K562 (cell line): ENCODE data around the gene HCFC1R1. TPM values are rescaled to one million over a fixed set of nuclear protein-coding genes. Genes with fewer than 3 reads are reported as not detected.

Experiments used
- ATF1 ChIP-seq, 2 experiments: fragments of 450-650 bp in 1 of 2; IDR thresholded peaks; 2 replicates each; pipeline ENCODE4 v1.6.1; 2016; ENCODE audit warnings: missing compliant biosample characterization in 1 of 2, missing genetic modification characterization in 1 of 2
- CREBBP ChIP-seq: IDR thresholded peaks from one replicate; pipeline ENCODE4 v1.6.1; 2012; ENCODE audit warnings: low read depth, mild to moderate bottlenecking, control low read depth, inconsistent platforms, low read length
- DACH1 ChIP-seq: fragments of 450-650 bp; IDR thresholded peaks from 2 replicates; pipeline ENCODE4 v1.6.1; 2018; ENCODE audit not compliant: partially characterized antibody
- ELF4 ChIP-seq: fragments of 450-650 bp; formaldehyde crosslinking; IDR thresholded peaks from 2 replicates; pipeline ENCODE4 v1.4.0; 2022; ENCODE audit warnings: missing genetic modification characterization
- KLF6 ChIP-seq: fragments of 250-450 bp; sonication (Bioruptor Pico); IDR thresholded peaks from 2 replicates; pipeline ENCODE4 v1.4.0; 2020; ENCODE audit warnings: mild to moderate bottlenecking, moderate library complexity, borderline replicate concordance
- RBM15 ChIP-seq: fragments of 200-400 bp; formaldehyde crosslinking; IDR thresholded peaks from 2 replicates; pipeline ENCODE4 v1.6.1; 2018; ENCODE audit warnings: mild to moderate bottlenecking, low read length, moderate library complexity; ENCODE audit not compliant: insufficient read depth
- RFX5 ChIP-seq: IDR thresholded peaks from 2 replicates; pipeline ENCODE4 v1.6.1; 2011; ENCODE audit warnings: low read depth, mild to moderate bottlenecking, improper control_type of control experiment, low read length
- SMAD4 ChIP-seq: fragments of 250-450 bp; sonication (Bioruptor Pico); conservative IDR thresholded peaks from 2 replicates; pipeline ENCODE4 v1.8.0; 2021; ENCODE audit warnings: inconsistent platforms, mild to moderate bottlenecking, moderate library complexity
- TBP ChIP-seq: optimal IDR thresholded peaks from 2 replicates; pipeline ENCODE3; 2011; ENCODE audit warnings: low read depth, low read length, improper control_type of control experiment
- TEAD1 ChIP-seq, 2 experiments: fragments of 450-650 bp in 1 of 2; sonication (generic) in 1 of 2; formaldehyde crosslinking; IDR thresholded peaks; 2 replicates each; pipeline versions ENCODE4 v1.4.0 to v1.8.0; 2020 to 2022; ENCODE audit warnings: mild to moderate bottlenecking in 2 of 2, missing genetic modification reagents in 1 of 2
- ZEB2 ChIP-seq: fragments of 450-650 bp; IDR thresholded peaks from 2 replicates; pipeline ENCODE4 v1.6.1; 2016
- ZNF197 ChIP-seq: fragments of 200-800 bp; sonication (Bioruptor generic); IDR thresholded peaks from 2 replicates; pipeline ENCODE4 v1.6.1; 2016; ENCODE audit warnings: low read depth, missing genetic modification characterization, missing compliant biosample characterization
- ZNF507 ChIP-seq: conservative IDR thresholded peaks from 2 replicates; pipeline ENCODE4 v1.6.1; 2017; ENCODE audit warnings: missing genetic modification characterization, missing compliant biosample characterization
- ZNF583 ChIP-seq: fragments of 250-450 bp; sonication (Bioruptor Pico); IDR thresholded peaks from 2 replicates; pipeline ENCODE4 v1.4.0; 2020
- ZNF75A ChIP-seq: fragments of 450-650 bp; formaldehyde crosslinking; IDR thresholded peaks from 2 replicates; pipeline ENCODE4 v1.4.0; 2020; ENCODE audit warnings: mild to moderate bottlenecking
- polyA plus RNA-seq, 8 experiments: library from polyadenylated mRNA; depleted of rRNA in 4 of 8; stranded (reverse) in 5 of 8; unstranded in 3 of 8; fragments of >200 nt; fragmentation: Nextera tagmentation in 2 of 8; fragmentation: Illumina TruSeq in 1 of 8; extraction: Ambion mirVana in 2 of 8; extraction: Trizol in 1 of 8; gene quantifications; 2 replicates each; pipeline versions ENCODE4 v1.2.1 to v1.2.3, GENCODE V29; 2011 to 2014; ENCODE audit warnings: inconsistent platforms in 1 of 8, missing spikeins in 1 of 8
- total RNA-seq, 7 experiments: library from RNA; depleted of rRNA in 6 of 7; stranded (reverse); fragments of >200 nt in 6 of 7; fragmentation: Illumina TruSeq in 2 of 7; extraction: Trizol in 2 of 7; gene quantifications; 2 replicates each; pipeline versions ENCODE4 v1.2.1 to v1.2.3, GENCODE V29; 2011 to 2021; ENCODE audit warnings: low replicate concordance in 1 of 7
- TF ChIP-seq, protein P1 (sequence below), 2 experiments: fragments of 450-650 bp; conservative IDR thresholded peaks; 2 replicates each; pipeline ENCODE4 v1.6.1; 2017; ENCODE audit warnings: mild to moderate bottlenecking in 2 of 2, moderate library complexity in 2 of 2
- TF ChIP-seq, protein P2 (sequence below), 2 experiments: fragments of 450-650 bp in 1 of 2; sonication (generic) in 1 of 2; formaldehyde crosslinking in 1 of 2; IDR thresholded peaks in 1 of 2; conservative IDR thresholded peaks in 1 of 2; 2 replicates each; pipeline versions ENCODE4 v1.6.1 to v1.8.1; 2016 to 2023; ENCODE audit warnings: mild to moderate bottlenecking in 2 of 2, moderate library complexity in 2 of 2, inconsistent platforms in 1 of 2, missing genetic modification reagents in 1 of 2
- TF ChIP-seq, protein P3 (sequence below), 2 experiments: fragments of 450-650 bp; IDR thresholded peaks; 2 replicates each; pipeline ENCODE4 v1.6.1; 2016
- TF ChIP-seq, protein P4 (sequence below): fragments of 450-650 bp; IDR thresholded peaks from 2 replicates; pipeline ENCODE4 v1.6.1; 2017; ENCODE audit warnings: antibody characterized with exemption, mild to moderate bottlenecking

Gene HCFC1R1
- total and polyA plus RNA-seq, 9 of the 15 experiments (the other 6 are each of a cell fraction or from before 2014, with no cell fraction given): 2.2 to 29.0 (median 11.2) TPM

DNA sequence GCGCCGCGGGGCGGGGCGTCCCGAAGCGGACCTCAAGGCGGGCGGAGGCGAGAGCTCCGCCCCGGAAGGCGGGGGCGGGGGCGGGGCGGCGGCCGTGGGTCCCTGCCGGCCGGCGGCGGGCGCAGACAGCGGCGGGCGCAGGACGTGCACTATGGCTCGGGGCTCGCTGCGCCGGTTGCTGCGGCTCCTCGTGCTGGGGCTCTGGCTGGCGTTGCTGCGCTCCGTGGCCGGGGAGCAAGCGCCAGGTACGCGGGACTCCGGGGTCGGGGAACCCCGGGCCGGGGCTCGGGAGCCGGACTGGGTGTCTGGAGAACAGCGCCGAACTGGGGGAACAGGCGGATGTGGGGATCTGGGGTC lies 3.5 kb downstream of the HCFC1R1 start, which contains the start of gene TNFRSF12A (continued):
- TF ChIP-seq, protein P1, sequence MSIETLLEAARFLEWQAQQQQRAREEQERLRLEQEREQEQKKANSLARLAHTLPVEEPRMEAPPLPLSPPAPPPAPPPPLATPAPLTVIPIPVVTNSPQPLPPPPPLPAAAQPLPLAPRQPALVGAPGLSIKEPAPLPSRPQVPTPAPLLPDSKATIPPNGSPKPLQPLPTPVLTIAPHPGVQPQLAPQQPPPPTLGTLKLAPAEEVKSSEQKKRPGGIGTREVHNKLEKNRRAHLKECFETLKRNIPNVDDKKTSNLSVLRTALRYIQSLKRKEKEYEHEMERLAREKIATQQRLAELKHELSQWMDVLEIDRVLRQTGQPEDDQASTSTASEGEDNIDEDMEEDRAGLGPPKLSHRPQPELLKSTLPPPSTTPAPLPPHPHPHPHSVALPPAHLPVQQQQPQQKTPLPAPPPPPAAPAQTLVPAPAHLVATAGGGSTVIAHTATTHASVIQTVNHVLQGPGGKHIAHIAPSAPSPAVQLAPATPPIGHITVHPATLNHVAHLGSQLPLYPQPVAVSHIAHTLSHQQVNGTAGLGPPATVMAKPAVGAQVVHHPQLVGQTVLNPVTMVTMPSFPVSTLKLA (conservative IDR thresholded peaks at IDR 0.05): peak; percentile 52 to 61
- no peak for TF ChIP-seq RBM15
- peak; percentile 75 for TF ChIP-seq TBP
- TF ChIP-seq, protein P2, sequence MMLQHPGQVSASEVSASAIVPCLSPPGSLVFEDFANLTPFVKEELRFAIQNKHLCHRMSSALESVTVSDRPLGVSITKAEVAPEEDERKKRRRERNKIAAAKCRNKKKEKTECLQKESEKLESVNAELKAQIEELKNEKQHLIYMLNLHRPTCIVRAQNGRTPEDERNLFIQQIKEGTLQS (IDR thresholded peaks at IDR 0.05): no peak
- TF ChIP-seq, protein P2 (CRISPR knock-in tag; conservative IDR thresholded peaks at IDR 0.05): no peak
- TF ChIP-seq DACH1: no peak
- TF ChIP-seq ZNF197 (CRISPR knock-in tag): no peak
- TF ChIP-seq ZNF583 (CRISPR knock-in tag): no peak
- TF ChIP-seq CREBBP: no peak
- TF ChIP-seq, protein P3, sequence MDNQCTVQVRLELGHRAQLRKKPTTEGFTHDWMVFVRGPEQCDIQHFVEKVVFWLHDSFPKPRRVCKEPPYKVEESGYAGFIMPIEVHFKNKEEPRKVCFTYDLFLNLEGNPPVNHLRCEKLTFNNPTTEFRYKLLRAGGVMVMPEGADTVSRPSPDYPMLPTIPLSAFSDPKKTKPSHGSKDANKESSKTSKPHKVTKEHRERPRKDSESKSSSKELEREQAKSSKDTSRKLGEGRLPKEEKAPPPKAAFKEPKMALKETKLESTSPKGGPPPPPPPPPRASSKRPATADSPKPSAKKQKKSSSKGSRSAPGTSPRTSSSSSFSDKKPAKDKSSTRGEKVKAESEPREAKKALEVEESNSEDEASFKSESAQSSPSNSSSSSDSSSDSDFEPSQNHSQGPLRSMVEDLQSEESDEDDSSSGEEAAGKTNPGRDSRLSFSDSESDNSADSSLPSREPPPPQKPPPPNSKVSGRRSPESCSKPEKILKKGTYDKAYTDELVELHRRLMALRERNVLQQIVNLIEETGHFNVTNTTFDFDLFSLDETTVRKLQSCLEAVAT (IDR thresholded peaks at IDR 0.05): 0 out of 4 replicates have a peak, but pooled peaks of 1 of the 2 experiments have one; percentile 63
- no peak for TF ChIP-seq ATF1 (CRISPR knock-in tag; IDR thresholded peaks at IDR 0.05)
- TF ChIP-seq ATF1 (tag; IDR thresholded peaks at IDR 0.05): no peak
- TF ChIP-seq ZEB2: no peak
- TF ChIP-seq KLF6 (CRISPR knock-in tag): no peak
- peak; percentile 92 for TF ChIP-seq SMAD4 (CRISPR knock-in tag)
- TF ChIP-seq ELF4: no peak
- no peak for TF ChIP-seq RFX5
- TF ChIP-seq, protein P4, sequence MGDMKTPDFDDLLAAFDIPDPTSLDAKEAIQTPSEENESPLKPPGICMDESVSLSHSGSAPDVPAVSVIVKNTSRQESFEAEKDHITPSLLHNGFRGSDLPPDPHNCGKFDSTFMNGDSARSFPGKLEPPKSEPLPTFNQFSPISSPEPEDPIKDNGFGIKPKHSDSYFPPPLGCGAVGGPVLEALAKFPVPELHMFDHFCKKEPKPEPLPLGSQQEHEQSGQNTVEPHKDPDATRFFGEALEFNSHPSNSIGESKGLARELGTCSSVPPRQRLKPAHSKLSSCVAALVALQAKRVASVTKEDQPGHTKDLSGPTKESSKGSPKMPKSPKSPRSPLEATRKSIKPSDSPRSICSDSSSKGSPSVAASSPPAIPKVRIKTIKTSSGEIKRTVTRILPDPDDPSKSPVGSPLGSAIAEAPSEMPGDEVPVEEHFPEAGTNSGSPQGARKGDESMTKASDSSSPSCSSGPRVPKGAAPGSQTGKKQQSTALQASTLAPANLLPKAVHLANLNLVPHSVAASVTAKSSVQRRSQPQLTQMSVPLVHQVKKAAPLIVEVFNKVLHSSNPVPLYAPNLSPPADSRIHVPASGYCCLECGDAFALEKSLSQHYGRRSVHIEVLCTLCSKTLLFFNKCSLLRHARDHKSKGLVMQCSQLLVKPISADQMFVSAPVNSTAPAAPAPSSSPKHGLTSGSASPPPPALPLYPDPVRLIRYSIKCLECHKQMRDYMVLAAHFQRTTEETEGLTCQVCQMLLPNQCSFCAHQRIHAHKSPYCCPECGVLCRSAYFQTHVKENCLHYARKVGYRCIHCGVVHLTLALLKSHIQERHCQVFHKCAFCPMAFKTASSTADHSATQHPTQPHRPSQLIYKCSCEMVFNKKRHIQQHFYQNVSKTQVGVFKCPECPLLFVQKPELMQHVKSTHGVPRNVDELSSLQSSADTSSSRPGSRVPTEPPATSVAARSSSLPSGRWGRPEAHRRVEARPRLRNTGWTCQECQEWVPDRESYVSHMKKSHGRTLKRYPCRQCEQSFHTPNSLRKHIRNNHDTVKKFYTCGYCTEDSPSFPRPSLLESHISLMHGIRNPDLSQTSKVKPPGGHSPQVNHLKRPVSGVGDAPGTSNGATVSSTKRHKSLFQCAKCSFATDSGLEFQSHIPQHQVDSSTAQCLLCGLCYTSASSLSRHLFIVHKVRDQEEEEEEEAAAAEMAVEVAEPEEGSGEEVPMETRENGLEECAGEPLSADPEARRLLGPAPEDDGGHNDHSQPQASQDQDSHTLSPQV: peak; percentile 25; the same call in 1 of the 2 replicates
- no peak for TF ChIP-seq TEAD1 (CRISPR knock-in tag; IDR thresholded peaks at IDR 0.05)
- no peak for TF ChIP-seq ZNF507 (tag)
- no peak for TF ChIP-seq ZNF75A
